OCI-LY3 (cell line): Measurements from ENCODE around the gene ARHGAP29.

Source experiments
- EZH2phosphoT487 ChIP-seq: fragments of 200-600 bp; shearing (Covaris generic); IDR thresholded peaks from 2 replicates; pipeline ENCODE4 v1.6.1; 2018; ENCODE audit warnings: antibody characterized with exemption, mixed run types, low read depth
- TF ChIP-seq, protein P1 (sequence below): fragments of 200-600, 300-600 bp; sonication (generic); IDR thresholded peaks from 2 replicates; pipeline ENCODE4 v1.5.1; 2014; ENCODE audit warnings: antibody characterized with exemption, low read length, low read depth

DNA sequence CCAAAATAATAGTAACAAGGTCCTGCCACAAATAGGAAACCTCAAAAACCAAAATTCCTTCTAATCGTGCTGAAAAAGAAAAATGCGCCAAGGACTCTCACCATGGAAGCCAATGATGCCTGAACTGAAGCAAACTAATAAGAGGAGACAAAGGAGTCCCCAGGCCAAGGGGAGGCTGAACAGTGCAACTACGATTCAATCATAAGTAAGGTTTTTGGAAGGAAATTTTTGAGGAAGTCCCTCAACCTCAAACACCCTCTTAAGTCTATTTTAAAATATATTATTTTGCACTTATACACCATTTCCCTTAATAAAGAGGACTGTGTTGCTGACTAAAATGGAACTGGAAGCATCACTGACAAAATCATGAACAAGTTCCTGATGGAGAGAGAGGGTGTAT is 1.7 kb upstream of the ARHGAP29 start:
- TF ChIP-seq, protein P1, sequence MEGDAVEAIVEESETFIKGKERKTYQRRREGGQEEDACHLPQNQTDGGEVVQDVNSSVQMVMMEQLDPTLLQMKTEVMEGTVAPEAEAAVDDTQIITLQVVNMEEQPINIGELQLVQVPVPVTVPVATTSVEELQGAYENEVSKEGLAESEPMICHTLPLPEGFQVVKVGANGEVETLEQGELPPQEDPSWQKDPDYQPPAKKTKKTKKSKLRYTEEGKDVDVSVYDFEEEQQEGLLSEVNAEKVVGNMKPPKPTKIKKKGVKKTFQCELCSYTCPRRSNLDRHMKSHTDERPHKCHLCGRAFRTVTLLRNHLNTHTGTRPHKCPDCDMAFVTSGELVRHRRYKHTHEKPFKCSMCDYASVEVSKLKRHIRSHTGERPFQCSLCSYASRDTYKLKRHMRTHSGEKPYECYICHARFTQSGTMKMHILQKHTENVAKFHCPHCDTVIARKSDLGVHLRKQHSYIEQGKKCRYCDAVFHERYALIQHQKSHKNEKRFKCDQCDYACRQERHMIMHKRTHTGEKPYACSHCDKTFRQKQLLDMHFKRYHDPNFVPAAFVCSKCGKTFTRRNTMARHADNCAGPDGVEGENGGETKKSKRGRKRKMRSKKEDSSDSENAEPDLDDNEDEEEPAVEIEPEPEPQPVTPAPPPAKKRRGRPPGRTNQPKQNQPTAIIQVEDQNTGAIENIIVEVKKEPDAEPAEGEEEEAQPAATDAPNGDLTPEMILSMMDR, result no peak
- TF ChIP-seq EZH2phosphoT487, result no peak
